ENCODE results near the gene KMT2E. TPM values are rescaled to one million over a fixed set of nuclear protein-coding genes. Genes with fewer than 3 reads are reported as not detected.

The KMT2E gene
- total RNA-seq, 1 experiment from 2014 or later = 38.2 TPM

GRCh38 chr7:105065104-105065503 lies 51.1 kb downstream of the KMT2E start:
- WGBS (ENCODE audit: extremely low coverage, insufficient read length, low lambda C conversion rate) = no CpG with 5 or more reads among the region's 1 CpG
- no peaks in the 10 kb centered on the region for H4K20me1 ChIP-seq (ENCODE audit: control insufficient read depth, insufficient read depth, insufficient read length)
- H2BK15ac ChIP-seq (ENCODE audit: low read depth, low read length) = no peak overlapping the region
- H4K5ac ChIP-seq (ENCODE audit: insufficient read length, low read depth, low read length) = no peak overlapping the region
- Mint-ChIP-seq H3K27me3 (ENCODE audit: low read depth) (no peaks in the 10 kb centered on the region), H3K4me1 (peaks cover 0 to 6% of the 10 kb centered on the region in 2 experiments; a peak in 1 of 4 replicates), H3K9me3 (no peaks in the 10 kb centered on the region), H3K27ac (no peak overlapping the region; a peak in 1 of 7 replicates), H3K4me3 (no peak overlapping the region), H3K36me3 (ENCODE audit: insufficient read depth in 1 of 3, low read depth in 3 of 3) (peaks cover 5 to 58% (median 49%) of the 10 kb centered on the region in 3 experiments; a peak in 6 of 7 replicates)
- H3K9me3 ChIP-seq (ENCODE audit: control insufficient read depth, low read depth, low read length) = no peaks in the 10 kb centered on the region
- peaks cover 1% of the 10 kb centered on the region for H3K79me1 ChIP-seq (ENCODE audit: insufficient read depth, low read depth, low read length, poor library complexity, severe bottlenecking)
- no peak overlapping the region for H3K27ac ChIP-seq (ENCODE audit: insufficient read length, low read depth, low read length)
- no peak overlapping the region for H4K8ac ChIP-seq (replicated peaks; ENCODE audit: insufficient read length, low read depth, low read length)
- no peak overlapping the region for H2AK5ac ChIP-seq (ENCODE audit: insufficient read length, low read length)
- H3K4me1 ChIP-seq (ENCODE audit: insufficient read depth, low read length) = no peaks in the 10 kb centered on the region
- TF ChIP-seq, protein P1, sequence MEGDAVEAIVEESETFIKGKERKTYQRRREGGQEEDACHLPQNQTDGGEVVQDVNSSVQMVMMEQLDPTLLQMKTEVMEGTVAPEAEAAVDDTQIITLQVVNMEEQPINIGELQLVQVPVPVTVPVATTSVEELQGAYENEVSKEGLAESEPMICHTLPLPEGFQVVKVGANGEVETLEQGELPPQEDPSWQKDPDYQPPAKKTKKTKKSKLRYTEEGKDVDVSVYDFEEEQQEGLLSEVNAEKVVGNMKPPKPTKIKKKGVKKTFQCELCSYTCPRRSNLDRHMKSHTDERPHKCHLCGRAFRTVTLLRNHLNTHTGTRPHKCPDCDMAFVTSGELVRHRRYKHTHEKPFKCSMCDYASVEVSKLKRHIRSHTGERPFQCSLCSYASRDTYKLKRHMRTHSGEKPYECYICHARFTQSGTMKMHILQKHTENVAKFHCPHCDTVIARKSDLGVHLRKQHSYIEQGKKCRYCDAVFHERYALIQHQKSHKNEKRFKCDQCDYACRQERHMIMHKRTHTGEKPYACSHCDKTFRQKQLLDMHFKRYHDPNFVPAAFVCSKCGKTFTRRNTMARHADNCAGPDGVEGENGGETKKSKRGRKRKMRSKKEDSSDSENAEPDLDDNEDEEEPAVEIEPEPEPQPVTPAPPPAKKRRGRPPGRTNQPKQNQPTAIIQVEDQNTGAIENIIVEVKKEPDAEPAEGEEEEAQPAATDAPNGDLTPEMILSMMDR (conservative IDR thresholded peaks at IDR 0.05) = no peak
- no peak overlapping the region for H2AFZ ChIP-seq (ENCODE audit: low read length)
- no peak overlapping the region for H2BK12ac ChIP-seq (ENCODE audit: insufficient read length, low read depth, low read length)
- H3K56ac ChIP-seq (ENCODE audit: insufficient read length, low read depth, low read length) = no peak overlapping the region
- no peak overlapping the region for H3K18ac ChIP-seq (ENCODE audit: insufficient read length, low read depth, low read length)
- no peak overlapping the region for H2BK120ac ChIP-seq (ENCODE audit: low read depth, low read length, poor library complexity, severe bottlenecking)
- no peak overlapping the region for H3K4ac ChIP-seq (ENCODE audit: low read depth, low read length)
- H3K14ac ChIP-seq (ENCODE audit: insufficient read depth, low read length) = no peak overlapping the region
- no peaks in the 10 kb centered on the region for H3K27me3 ChIP-seq (ENCODE audit: insufficient read depth, low read length)
- no peak overlapping the region for H2BK20ac ChIP-seq (ENCODE audit: low read depth, low read length, poor library complexity, severe bottlenecking)
- no peak overlapping the region for H3K23ac ChIP-seq (ENCODE audit: insufficient read length, low read depth, low read length)
- no peak overlapping the region for H3K9ac ChIP-seq (ENCODE audit: extremely low read depth, insufficient read length, low read length)
- H2BK5ac ChIP-seq (ENCODE audit: insufficient read length, low read length) = no peak overlapping the region
- H3K4me2 ChIP-seq (ENCODE audit: insufficient read depth, insufficient read length, low read length) = no peak overlapping the region
- no peaks in the 10 kb centered on the region for H3K79me2 ChIP-seq (ENCODE audit: insufficient read depth, low read length)
- H4K91ac ChIP-seq (ENCODE audit: insufficient read length, low read depth, low read length) = no peak overlapping the region
- no peaks in the 10 kb centered on the region for H3K23me2 ChIP-seq (ENCODE audit: insufficient read length, low read depth, low read length, poor library complexity, severe bottlenecking)
- H3T11ph ChIP-seq (ENCODE audit: low read length) = no peak overlapping the region
- no peak for DNase-seq
